ENCODE results near the gene ZDHHC8.

- TF ChIP-seq, protein P1, sequence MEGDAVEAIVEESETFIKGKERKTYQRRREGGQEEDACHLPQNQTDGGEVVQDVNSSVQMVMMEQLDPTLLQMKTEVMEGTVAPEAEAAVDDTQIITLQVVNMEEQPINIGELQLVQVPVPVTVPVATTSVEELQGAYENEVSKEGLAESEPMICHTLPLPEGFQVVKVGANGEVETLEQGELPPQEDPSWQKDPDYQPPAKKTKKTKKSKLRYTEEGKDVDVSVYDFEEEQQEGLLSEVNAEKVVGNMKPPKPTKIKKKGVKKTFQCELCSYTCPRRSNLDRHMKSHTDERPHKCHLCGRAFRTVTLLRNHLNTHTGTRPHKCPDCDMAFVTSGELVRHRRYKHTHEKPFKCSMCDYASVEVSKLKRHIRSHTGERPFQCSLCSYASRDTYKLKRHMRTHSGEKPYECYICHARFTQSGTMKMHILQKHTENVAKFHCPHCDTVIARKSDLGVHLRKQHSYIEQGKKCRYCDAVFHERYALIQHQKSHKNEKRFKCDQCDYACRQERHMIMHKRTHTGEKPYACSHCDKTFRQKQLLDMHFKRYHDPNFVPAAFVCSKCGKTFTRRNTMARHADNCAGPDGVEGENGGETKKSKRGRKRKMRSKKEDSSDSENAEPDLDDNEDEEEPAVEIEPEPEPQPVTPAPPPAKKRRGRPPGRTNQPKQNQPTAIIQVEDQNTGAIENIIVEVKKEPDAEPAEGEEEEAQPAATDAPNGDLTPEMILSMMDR (IDR thresholded peaks at IDR 0.05; ENCODE audit: extremely low read depth in 1 of 2, insufficient read depth in 1 of 2, low read depth in 1 of 2, low read length in 2 of 2), result peak; percentile 36 to 53
- TF ChIP-seq MYC (IDR thresholded peaks at IDR 0.05; ENCODE audit: low read depth, low read length), result no peak
- no peak for TF ChIP-seq EZH2 (IDR thresholded peaks at IDR 0.05; ENCODE audit: borderline replicate concordance, low read depth, low read length, severe bottlenecking)
- no peak for TF ChIP-seq FOS (IDR thresholded peaks at IDR 0.05; ENCODE audit: borderline replicate concordance, insufficient read depth, low read length)
- no peak for TF ChIP-seq POLR2A (IDR thresholded peaks at IDR 0.05; ENCODE audit: low read depth, low read length)
- TF ChIP-seq, protein P2, sequence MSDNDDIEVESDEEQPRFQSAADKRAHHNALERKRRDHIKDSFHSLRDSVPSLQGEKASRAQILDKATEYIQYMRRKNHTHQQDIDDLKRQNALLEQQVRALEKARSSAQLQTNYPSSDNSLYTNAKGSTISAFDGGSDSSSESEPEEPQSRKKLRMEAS (IDR thresholded peaks at IDR 0.05; ENCODE audit: insufficient read depth, insufficient read length), result no peak
- no peak for TF ChIP-seq POLR2AphosphoS5 (IDR thresholded peaks at IDR 0.05; ENCODE audit: insufficient read depth, low read depth, low read length)
- TF ChIP-seq JUN (IDR thresholded peaks at IDR 0.05; ENCODE audit: borderline replicate concordance, insufficient read depth, insufficient read length, low read depth), result no peak
These were observed 2.5 kb upstream of the ZDHHC8 start for GRCh38 chr22:20128902-20129746.
